ENCODE results near the gene ADGRB2.

The ADGRB2 gene

DNA sequence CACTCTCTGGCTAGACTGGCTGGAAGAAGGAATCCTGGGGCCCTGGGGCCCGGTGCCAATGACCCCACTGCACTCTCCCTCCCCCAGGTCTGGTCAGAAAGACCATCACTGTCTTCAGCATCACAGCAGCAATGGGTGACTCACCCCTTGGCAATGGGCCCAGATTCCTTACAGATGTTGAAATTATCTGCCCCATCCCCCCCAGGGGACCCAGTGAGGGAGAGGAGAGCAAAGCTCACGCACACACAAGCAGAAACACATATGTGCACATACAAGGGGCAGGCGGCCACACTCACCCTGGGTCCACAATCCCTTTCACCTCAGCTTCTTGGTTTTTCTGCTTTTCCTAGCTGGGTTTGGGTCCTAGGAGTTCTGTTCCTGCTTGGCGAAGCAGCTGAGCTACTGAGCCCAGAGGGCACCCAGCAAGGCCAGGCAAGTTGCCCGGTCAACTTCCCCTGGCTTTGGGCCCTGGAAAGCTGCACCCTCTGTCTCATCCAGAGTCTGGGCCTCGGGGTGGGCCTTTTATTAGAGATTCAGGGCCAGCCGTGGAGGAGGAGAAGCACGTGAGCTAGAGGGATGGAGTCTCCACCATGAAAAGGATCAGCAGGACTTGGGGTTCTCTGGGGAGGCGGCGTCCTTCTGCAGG, 62.9 kb downstream of the ADGRB2 start:
- H3K9me3 Mint-ChIP-seq: no peaks in the 10 kb centered on the region

GRCh38 chr1:31700468-31701090, 63.6 kb downstream of the ADGRB2 start:
- Mint-ChIP-seq H3K4me1 (peaks cover 31% of the 10 kb centered on the region), H3K9me3 (no peaks in the 10 kb centered on the region), H3K27ac (no peak overlapping the region), H3K27me3 (peaks cover 9% of the 10 kb centered on the region), H3K4me3 (no peak overlapping the region), H3K36me3 (no peaks in the 10 kb centered on the region)

More for the DNA sequence above, 62.9 kb downstream of the ADGRB2 start:
- H3K27ac Mint-ChIP-seq: no peak overlapping the region
- peaks cover 14% of the 10 kb centered on the region for H3K27me3 Mint-ChIP-seq
- no peaks in the 10 kb centered on the region for H3K36me3 Mint-ChIP-seq
- H3K4me3 Mint-ChIP-seq: no peak overlapping the region
- peaks cover 33% of the 10 kb centered on the region for H3K4me1 Mint-ChIP-seq

DNA sequence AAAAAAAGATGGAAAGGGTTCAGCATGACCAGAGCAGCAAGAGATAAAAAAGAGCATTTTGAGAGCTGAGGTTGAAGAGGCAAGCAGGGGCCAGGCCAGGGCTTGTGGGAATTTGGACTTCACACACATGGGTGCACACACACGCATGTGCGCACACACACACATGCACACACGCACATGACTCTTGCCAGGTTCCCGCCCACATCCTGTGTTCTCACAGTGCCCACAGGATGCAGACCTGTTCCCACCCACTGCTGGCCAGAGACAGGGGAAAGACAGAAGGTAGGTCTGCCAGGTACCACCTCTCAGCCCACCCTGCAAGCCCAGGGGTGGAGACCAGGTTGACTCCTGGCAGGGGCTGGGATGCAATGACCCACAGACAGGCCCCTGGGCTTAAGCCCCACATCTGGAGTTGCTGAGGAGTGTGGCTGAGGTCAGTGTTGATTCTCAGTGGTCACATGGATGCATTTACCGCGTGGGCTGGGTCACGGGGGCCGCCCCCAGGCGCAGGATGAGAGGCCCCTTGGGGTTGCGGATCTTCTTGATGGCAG, 64.7 kb downstream of the ADGRB2 start:
- no peak overlapping the region for H3K27ac Mint-ChIP-seq
- peaks cover 19% of the 10 kb centered on the region for H3K4me1 Mint-ChIP-seq
- H3K9me3 Mint-ChIP-seq: no peaks in the 10 kb centered on the region
- no peaks in the 10 kb centered on the region for H3K36me3 Mint-ChIP-seq
- no peak overlapping the region for H3K4me3 Mint-ChIP-seq
- peaks cover 1% of the 10 kb centered on the region for H3K27me3 Mint-ChIP-seq

DNA sequence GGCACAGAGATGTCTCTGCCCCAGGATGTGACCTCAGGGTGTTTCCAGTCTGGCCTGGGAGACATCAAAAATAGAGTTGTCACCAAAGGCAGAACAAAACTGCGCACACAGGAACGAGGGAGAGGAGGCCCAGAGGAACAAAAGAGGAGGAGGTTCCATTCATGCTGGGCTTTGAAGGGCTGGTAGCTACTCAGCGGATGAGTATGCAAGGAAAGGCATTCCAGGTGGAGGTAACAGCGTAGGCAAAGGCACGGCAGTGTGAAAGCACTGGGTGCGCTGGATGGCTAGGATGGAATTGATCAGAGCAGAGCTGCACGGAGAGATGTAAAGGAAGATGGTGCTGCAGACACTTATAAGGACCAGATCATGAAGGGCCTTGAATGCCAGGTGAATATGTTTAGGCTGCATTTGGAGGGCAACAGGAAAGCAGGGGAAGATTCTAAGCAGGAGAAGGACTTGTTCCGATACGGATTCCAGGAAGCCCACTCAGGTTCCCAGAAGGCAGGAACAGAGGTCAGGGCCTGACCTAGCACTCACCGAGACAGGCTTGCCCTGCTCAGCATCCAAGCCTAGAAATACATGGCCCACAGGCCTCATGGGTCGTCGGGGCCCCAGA, 66.7 kb downstream of the ADGRB2 start:
- Mint-ChIP-seq H3K27ac (no peak overlapping the region), H3K4me3 (no peak overlapping the region), H3K4me1 (peaks cover 18% of the 10 kb centered on the region), H3K9me3 (no peaks in the 10 kb centered on the region), H3K27me3 (no peaks in the 10 kb centered on the region), H3K36me3 (no peaks in the 10 kb centered on the region)

DNA sequence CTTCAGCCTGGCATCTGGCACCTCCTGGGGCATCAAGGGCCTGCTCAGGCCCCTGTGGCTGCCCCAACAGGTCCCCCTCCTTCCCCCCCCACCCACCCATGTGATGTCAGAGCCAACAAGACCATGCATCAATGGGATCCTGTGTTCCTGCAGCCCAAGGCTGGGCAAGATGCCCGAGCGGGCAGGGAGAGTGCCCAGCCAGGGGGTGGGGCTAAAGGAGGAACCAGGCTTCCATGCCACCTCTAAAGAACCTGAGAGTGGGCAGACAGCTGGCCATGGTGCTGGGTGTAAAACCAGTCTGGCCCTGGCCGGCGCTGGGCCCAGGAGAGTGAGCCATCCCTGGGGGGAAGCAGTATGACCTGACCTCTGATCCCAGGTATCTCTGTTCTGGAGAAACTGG, 67.9 kb downstream of the ADGRB2 start:
- Mint-ChIP-seq H3K9me3 (no peaks in the 10 kb centered on the region), H3K36me3 (no peaks in the 10 kb centered on the region), H3K4me3 (no peak overlapping the region), H3K4me1 (peaks cover 18% of the 10 kb centered on the region), H3K27ac (no peak overlapping the region), H3K27me3 (no peaks in the 10 kb centered on the region)

GRCh38 chr1:31695327-31695726, 68.8 kb downstream of the ADGRB2 start:
- Mint-ChIP-seq H3K4me1 (peaks cover 13% of the 10 kb centered on the region), H3K4me3 (no peak overlapping the region), H3K27ac (no peak overlapping the region), H3K9me3 (no peaks in the 10 kb centered on the region), H3K36me3 (no peaks in the 10 kb centered on the region), H3K27me3 (no peaks in the 10 kb centered on the region)

DNA sequence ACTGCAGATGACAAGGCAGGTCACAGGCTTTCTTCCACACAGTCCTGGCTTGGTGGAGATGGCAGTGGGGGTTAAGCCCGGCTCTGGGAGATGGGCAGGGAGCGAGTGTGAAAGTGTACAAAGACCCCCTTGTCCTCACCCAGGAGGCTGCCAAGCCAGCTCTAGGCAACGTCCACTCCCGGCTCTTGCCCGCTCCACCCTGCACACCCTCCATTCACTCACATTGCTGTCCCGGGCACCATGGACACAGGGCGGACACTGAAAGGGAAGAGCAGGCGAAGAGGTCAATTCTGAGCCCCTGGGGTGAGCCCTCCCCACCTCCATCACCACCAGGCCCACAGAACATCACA, 69.2 kb downstream of the ADGRB2 start:
- no peak overlapping the region for H3K4me3 Mint-ChIP-seq
- no peak overlapping the region for H3K27ac Mint-ChIP-seq
- no peaks in the 10 kb centered on the region for H3K36me3 Mint-ChIP-seq
- no peaks in the 10 kb centered on the region for H3K27me3 Mint-ChIP-seq
- H3K9me3 Mint-ChIP-seq: no peaks in the 10 kb centered on the region
- H3K4me1 Mint-ChIP-seq: peaks cover 11% of the 10 kb centered on the region

GRCh38 chr1:31694069-31694963, 69.8 kb downstream of the ADGRB2 start:
- Mint-ChIP-seq H3K9me3 (no peaks in the 10 kb centered on the region), H3K36me3 (no peaks in the 10 kb centered on the region), H3K27me3 (no peaks in the 10 kb centered on the region), H3K4me3 (no peak overlapping the region), H3K27ac (no peak overlapping the region), H3K4me1 (peaks cover 5% of the 10 kb centered on the region)

DNA sequence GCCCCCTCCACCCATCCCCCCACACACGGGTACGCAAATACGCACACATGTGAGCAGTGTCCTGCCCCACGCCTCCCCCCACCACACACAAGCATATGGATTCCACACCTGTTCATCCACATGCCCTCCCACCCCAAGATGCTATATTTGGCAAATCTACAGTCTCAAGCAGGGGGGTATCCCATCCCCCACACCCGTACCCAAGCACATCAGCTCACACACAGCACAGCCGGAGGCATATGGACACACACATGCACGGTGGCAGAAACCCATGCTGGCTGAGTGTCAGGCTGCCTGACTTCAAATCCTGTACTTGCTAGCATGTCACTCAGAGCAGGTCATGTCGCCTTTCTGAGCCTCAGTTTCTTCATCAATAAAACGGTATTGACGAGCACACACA, 70.9 kb downstream of the ADGRB2 start:
- H3K36me3 Mint-ChIP-seq: no peaks in the 10 kb centered on the region

GRCh38 chr1:31691951-31692350, 72.2 kb downstream of the ADGRB2 start:
- Mint-ChIP-seq H3K9me3 (no peaks in the 10 kb centered on the region), H3K4me3 (no peak overlapping the region), H3K27me3 (no peaks in the 10 kb centered on the region), H3K27ac (no peak overlapping the region), H3K36me3 (no peaks in the 10 kb centered on the region), H3K4me1 (no peaks in the 10 kb centered on the region)

More for the DNA sequence above, 70.9 kb downstream of the ADGRB2 start:
- Mint-ChIP-seq H3K4me3 (no peak overlapping the region), H3K27me3 (no peaks in the 10 kb centered on the region), H3K27ac (no peak overlapping the region), H3K9me3 (no peaks in the 10 kb centered on the region), H3K4me1 (no peaks in the 10 kb centered on the region)

DNA sequence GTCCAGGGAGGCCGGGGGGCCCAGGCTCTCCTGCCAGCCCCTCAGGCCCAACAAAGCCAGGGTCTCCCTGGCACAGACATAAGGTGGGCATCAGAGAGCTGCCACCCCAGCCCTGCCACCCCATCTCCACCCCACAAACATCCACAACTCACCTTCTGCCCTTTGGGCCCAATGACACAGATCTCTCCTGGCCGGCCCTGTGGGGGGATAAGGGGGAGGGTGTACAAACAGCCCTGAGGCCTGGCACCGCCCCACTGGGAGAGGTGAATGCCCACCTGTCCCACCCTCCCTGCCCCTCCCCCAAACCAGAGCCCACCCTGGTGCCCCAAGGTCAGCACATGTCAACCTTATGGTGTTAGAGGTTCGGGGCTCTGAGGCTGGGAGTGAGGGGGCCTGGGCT, 72.7 kb downstream of the ADGRB2 start:
- Mint-ChIP-seq H3K27ac (no peak overlapping the region), H3K27me3 (no peaks in the 10 kb centered on the region), H3K9me3 (no peaks in the 10 kb centered on the region), H3K4me1 (no peaks in the 10 kb centered on the region), H3K36me3 (no peaks in the 10 kb centered on the region), H3K4me3 (no peak overlapping the region)

DNA sequence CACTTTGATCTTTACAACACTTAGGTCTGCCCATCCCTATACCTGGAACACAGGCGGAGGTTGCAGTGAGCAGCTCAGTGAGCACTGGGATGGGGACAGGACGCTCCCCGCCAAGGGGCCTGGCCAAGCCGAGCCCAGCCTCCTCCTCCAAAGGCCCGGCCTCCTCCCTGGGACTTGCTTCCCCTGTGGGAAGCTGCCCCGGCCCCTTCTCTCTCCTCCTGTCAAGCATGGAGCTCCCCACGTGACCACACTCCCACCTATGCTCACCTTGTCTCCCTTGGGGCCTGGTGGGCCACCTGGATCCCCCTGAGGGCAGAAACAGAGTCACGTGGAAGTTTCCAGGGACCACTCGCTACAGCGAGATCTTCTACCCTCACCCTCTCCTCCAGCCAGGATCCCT, 73.2 kb downstream of the ADGRB2 start:
- H3K4me1 Mint-ChIP-seq: no peaks in the 10 kb centered on the region
- no peaks in the 10 kb centered on the region for H3K9me3 Mint-ChIP-seq
- no peak overlapping the region for H3K4me3 Mint-ChIP-seq
- no peak overlapping the region for H3K27ac Mint-ChIP-seq
- no peaks in the 10 kb centered on the region for H3K36me3 Mint-ChIP-seq
- no peaks in the 10 kb centered on the region for H3K27me3 Mint-ChIP-seq

DNA sequence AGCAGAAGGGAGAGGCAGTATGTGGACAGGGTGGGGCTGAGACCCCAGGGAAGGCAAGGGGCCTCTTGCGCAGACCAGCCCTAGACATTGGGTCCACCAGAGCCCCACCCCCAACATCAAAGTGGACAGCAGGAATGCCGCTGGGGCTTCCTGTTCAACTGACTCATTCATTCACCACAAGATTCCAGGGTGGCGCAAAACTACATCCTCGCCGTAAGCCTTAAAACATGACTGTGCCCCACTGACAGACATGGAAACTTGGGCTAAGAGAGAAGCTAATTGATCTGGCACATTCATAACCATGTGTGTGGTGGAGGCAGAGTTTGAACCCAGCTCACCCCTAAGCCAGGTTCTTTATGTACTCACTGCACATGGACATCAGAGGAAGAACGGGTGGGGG, 74.3 kb downstream of the ADGRB2 start:
- no peaks in the 10 kb centered on the region for H3K4me1 Mint-ChIP-seq
- H3K27ac Mint-ChIP-seq: no peak overlapping the region
- H3K27me3 Mint-ChIP-seq: no peaks in the 10 kb centered on the region
- no peak overlapping the region for H3K4me3 Mint-ChIP-seq
- no peaks in the 10 kb centered on the region for H3K36me3 Mint-ChIP-seq
- H3K9me3 Mint-ChIP-seq: no peaks in the 10 kb centered on the region

DNA sequence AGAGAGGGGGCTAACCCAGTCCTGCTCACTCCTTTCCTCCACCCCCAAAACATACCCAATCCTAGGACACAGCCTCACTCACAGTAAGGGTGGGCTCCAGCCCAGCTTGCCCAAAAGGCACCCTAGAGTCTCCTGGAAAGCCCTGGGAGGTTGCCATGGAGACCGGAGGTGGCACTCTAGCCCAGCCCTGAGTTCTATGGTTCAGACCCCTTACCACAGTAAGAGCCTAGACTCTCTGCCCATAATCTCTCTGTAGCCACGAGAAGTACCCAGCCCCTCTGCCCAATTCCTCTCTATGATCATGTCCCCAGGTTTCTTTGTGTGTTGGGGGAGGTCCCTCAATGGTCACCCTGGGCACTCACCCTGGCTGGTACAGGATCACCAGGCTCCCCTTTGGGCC, 74.8 kb downstream of the ADGRB2 start:
- H3K36me3 Mint-ChIP-seq: no peaks in the 10 kb centered on the region
- H3K4me1 Mint-ChIP-seq: no peaks in the 10 kb centered on the region
- no peaks in the 10 kb centered on the region for H3K27me3 Mint-ChIP-seq

DNA sequence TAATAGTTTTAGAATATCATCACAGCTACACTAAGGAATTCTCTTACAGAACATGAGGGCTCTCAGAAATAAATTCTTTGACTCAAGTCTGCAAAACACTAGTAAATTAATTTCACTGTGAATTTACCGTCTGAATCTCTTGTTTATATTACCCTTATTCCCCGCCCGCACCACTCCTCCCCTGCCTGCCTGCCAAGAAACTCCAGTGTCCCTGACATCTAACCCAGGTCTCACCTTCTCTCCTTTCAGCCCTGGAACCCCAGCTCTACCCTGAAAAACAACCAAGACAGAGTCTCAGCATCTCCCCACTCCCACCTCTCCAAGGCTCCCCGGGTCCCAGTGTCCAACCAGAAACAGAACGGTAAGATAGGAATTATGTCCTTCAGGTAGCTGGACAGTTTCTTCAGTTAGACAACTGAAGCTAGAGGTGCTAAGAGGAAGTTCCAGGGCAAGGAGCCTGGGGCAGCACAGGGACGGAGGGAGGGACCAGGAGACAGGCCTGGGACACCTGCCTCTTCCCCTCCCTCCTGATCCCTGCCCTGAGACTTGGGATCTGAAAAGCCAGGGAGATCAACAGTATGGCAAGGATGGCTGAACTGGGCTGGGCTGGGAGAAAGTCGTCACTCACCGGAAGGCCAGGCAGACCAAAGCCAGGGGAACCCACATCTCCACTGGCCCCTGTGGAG, 75.8 kb downstream of the ADGRB2 start:
- Mint-ChIP-seq H3K36me3 (no peaks in the 10 kb centered on the region), H3K4me3 (no peak overlapping the region), H3K4me1 (no peaks in the 10 kb centered on the region), H3K27ac (no peak overlapping the region), H3K9me3 (no peaks in the 10 kb centered on the region), H3K27me3 (no peaks in the 10 kb centered on the region)

More for the DNA sequence above, 74.8 kb downstream of the ADGRB2 start:
- Mint-ChIP-seq H3K27ac (no peak overlapping the region), H3K4me3 (no peak overlapping the region), H3K9me3 (no peaks in the 10 kb centered on the region)
